ENCODE data around the gene TOMM20L. TPM values are rescaled to one million over a fixed set of nuclear protein-coding genes. Genes with fewer than 3 reads are reported as not detected.

Gene TOMM20L
- total and polyA plus RNA-seq, 4 donors: 0.90 to 1.3 TPM; not detected in 2

DNA sequence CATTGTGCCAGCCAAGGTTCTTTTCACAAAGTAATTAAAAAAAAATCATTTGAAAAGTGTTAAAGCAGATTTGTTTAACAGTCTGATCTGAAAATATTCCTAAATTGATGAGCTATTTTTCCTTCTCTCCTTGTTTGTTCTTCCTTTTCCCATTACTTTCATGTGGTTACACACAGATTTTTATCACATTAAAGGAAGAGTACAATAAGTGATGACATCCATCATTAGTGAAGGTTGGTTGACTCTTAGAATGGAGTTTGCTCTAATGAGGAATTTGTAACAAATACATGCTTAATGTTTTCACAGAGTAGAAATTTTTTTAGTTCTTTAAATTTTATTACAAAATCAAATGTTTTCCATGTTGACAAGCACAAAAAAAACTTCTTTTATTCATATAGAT is 18.9 kb upstream of the TOMM20L start:
- no peaks in the 10 kb centered on the region for H3K4me1 ChIP-seq (ENCODE audit: control insufficient read depth, insufficient read depth, low read length)
- peaks cover 24% of the 10 kb centered on the region for H3K36me3 ChIP-seq (ENCODE audit: control insufficient read depth, insufficient read depth, low read length)

GRCh38 chr14:58390830-58391229 is 4.9 kb upstream of the TOMM20L start:
- Histone ChIP-seq H3K36me3 (ENCODE audit: control insufficient read depth, insufficient read depth, low read length) (peaks cover 3% of the 10 kb centered on the region), H3K9me3 (ENCODE audit: control insufficient read depth, insufficient read depth, low read length) (no peaks in the 10 kb centered on the region), H3K4me3 (ENCODE audit: low read depth, low read length) (no peak overlapping the region), H3K4me1 (ENCODE audit: control insufficient read depth, insufficient read depth, low read length) (no peaks in the 10 kb centered on the region), H3K27ac (ENCODE audit: low read depth, low read length) (no peak overlapping the region), H3K27me3 (ENCODE audit: control insufficient read depth, insufficient read depth, low read length) (no peaks in the 10 kb centered on the region)
- DNase-seq (ENCODE audit: low read depth in 4 of 6, low spot score in 6 of 6): no peak
- no CpG with 5 or more reads among the region's 2 CpGs for WGBS (ENCODE audit: insufficient coverage)

More for the DNA sequence above, 18.9 kb upstream of the TOMM20L start:
- Histone ChIP-seq H3K27ac (ENCODE audit: low read depth, low read length) (no peak overlapping the region), H3K9me3 (ENCODE audit: control insufficient read depth, insufficient read depth, low read length) (peaks cover 4% of the 10 kb centered on the region), H3K4me3 (ENCODE audit: low read depth, low read length) (no peak overlapping the region), H3K27me3 (ENCODE audit: control insufficient read depth, insufficient read depth, low read length) (no peaks in the 10 kb centered on the region)
- DNase-seq (ENCODE audit: low read depth in 4 of 6, low spot score in 6 of 6): no peak

GRCh38 chr14:58395562-58395811 is 243 bp upstream of the TOMM20L start:
- H3K4me3 ChIP-seq (ENCODE audit: low read depth, low read length): peak overlapping the region; percentile 50
- H3K27me3 ChIP-seq (ENCODE audit: control insufficient read depth, insufficient read depth, low read length): no peaks in the 10 kb centered on the region
- H3K27ac ChIP-seq (ENCODE audit: low read depth, low read length): no peak overlapping the region
- no peaks in the 10 kb centered on the region for H3K36me3 ChIP-seq (ENCODE audit: control insufficient read depth, insufficient read depth, low read length)
- DNase-seq (ENCODE audit: low read depth in 4 of 6, low spot score in 6 of 6): no peak
- peaks cover 5% of the 10 kb centered on the region for H3K4me1 ChIP-seq (ENCODE audit: control insufficient read depth, insufficient read depth, low read length)
- 16% methylated on average over 10 of the region's 10 CpGs for WGBS (ENCODE audit: insufficient coverage)
- H3K9me3 ChIP-seq (ENCODE audit: control insufficient read depth, insufficient read depth, low read length): no peaks in the 10 kb centered on the region

DNA sequence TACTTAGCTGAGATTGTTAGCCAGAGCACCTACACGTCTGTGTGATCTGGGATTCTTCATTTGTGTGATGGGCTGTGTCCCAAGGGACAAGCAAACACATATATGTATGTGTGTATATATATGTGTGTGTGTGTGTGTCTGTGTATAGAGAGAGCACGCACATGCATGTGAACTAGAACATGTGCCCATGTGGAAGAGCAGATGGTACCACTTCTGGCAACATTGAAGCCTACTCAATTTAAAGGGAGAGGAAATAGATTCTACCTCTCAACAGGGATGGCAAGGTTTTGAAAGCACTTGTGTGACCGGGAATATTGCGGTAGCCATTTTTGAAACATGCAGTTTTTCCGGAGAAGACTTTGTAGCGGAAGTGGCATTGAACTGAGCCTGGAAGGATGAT is 1.4 kb downstream of the TOMM20L start:
- Histone ChIP-seq H3K27me3 (ENCODE audit: control insufficient read depth, insufficient read depth, low read length) (no peaks in the 10 kb centered on the region), H3K27ac (ENCODE audit: low read depth, low read length) (no peak overlapping the region), H3K9me3 (ENCODE audit: control insufficient read depth, insufficient read depth, low read length) (no peaks in the 10 kb centered on the region), H3K4me3 (ENCODE audit: low read depth, low read length) (no peak overlapping the region), H3K36me3 (ENCODE audit: control insufficient read depth, insufficient read depth, low read length) (no peaks in the 10 kb centered on the region), H3K4me1 (ENCODE audit: control insufficient read depth, insufficient read depth, low read length) (peaks cover 5% of the 10 kb centered on the region)
- 86% methylated on average over 6 of the region's 6 CpGs for WGBS (ENCODE audit: insufficient coverage)
- peak in 2 of 6 donors; percentile 30 to 90 for DNase-seq (ENCODE audit: low read depth in 4 of 6, low spot score in 6 of 6)

- Histone ChIP-seq H3K27me3 (ENCODE audit: control insufficient read depth, insufficient read depth, low read length) (no peaks in the 10 kb centered on the region), H3K9me3 (ENCODE audit: control insufficient read depth, insufficient read depth, low read length) (no peaks in the 10 kb centered on the region)
- no peak for DNase-seq (ENCODE audit: low read depth in 4 of 6, low spot score in 6 of 6)
These were observed 2.8 kb downstream of the TOMM20L start for GRCh38 chr14:58398495-58398894.

DNA sequence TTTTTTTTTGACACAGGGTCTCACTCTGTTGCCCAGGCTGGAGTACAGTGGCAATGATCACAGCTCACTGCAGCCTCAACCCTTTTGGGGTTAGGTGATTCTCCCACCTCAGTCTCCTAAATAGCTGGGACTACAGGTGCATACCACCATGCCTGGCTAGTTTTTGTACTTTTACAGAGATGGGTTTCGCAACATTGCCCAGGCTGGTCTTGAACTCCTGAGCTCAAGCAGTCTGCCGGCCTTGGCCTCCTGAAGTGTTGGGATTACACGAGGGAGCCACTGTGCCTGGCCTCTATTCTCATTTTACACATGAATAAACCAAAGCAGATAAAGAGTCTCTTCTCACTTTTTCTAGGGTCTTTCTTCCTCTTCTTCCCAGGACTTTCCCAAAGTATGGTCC is 3.2 kb downstream of the TOMM20L start:
- no peak overlapping the region for H3K27ac ChIP-seq (ENCODE audit: low read depth, low read length)
- DNase-seq (ENCODE audit: low read depth in 4 of 6, low spot score in 6 of 6): no peak
- H3K4me3 ChIP-seq (ENCODE audit: low read depth, low read length): no peak overlapping the region
- no peaks in the 10 kb centered on the region for H3K27me3 ChIP-seq (ENCODE audit: control insufficient read depth, insufficient read depth, low read length)
- WGBS (ENCODE audit: insufficient coverage): 88% methylated on average over 3 of the region's 3 CpGs
- peaks cover 5% of the 10 kb centered on the region for H3K4me1 ChIP-seq (ENCODE audit: control insufficient read depth, insufficient read depth, low read length)
- no peaks in the 10 kb centered on the region for H3K9me3 ChIP-seq (ENCODE audit: control insufficient read depth, insufficient read depth, low read length)
- no peaks in the 10 kb centered on the region for H3K36me3 ChIP-seq (ENCODE audit: control insufficient read depth, insufficient read depth, low read length)

More at GRCh38 chr14:58398495-58398894, 2.8 kb downstream of the TOMM20L start:
- no peak overlapping the region for H3K27ac ChIP-seq (ENCODE audit: low read depth, low read length)
- H3K36me3 ChIP-seq (ENCODE audit: control insufficient read depth, insufficient read depth, low read length): no peaks in the 10 kb centered on the region
- H3K4me1 ChIP-seq (ENCODE audit: control insufficient read depth, insufficient read depth, low read length): peaks cover 5% of the 10 kb centered on the region
- H3K4me3 ChIP-seq (ENCODE audit: low read depth, low read length): no peak overlapping the region

DNA sequence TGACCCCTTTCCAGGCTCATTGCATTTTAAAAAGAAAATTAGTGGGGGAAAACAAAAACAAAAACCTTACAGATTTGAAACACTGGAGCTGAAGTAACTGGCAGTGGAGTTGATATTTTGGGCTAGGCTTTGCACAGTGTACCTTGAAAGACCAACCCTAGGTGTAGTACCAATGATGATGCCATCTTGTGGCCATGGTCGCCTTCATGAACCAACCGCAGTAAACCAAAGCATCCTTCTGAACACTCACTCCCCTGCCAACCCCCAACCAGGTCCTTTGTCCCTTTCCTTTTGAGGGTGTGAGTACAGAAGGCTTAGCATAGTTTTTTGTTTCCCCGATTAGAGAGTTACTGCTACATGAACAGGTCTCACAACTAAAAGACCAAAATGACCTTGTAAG is 5.9 kb downstream of the TOMM20L start:
- no peak for DNase-seq (ENCODE audit: low read depth in 4 of 6, low spot score in 6 of 6)
- H3K36me3 ChIP-seq (ENCODE audit: control insufficient read depth, insufficient read depth, low read length): no peaks in the 10 kb centered on the region
- no peaks in the 10 kb centered on the region for H3K27me3 ChIP-seq (ENCODE audit: control insufficient read depth, insufficient read depth, low read length)
- H3K27ac ChIP-seq (ENCODE audit: low read depth, low read length): no peak overlapping the region
- no CpG with 5 or more reads among the region's 3 CpGs for WGBS (ENCODE audit: insufficient coverage)
- no peaks in the 10 kb centered on the region for H3K9me3 ChIP-seq (ENCODE audit: control insufficient read depth, insufficient read depth, low read length)
- no peaks in the 10 kb centered on the region for H3K4me1 ChIP-seq (ENCODE audit: control insufficient read depth, insufficient read depth, low read length)
- H3K4me3 ChIP-seq (ENCODE audit: low read depth, low read length): no peak overlapping the region

GRCh38 chr14:58408681-58409215 is 13.0 kb downstream of the TOMM20L start:
- H3K4me3 ChIP-seq (ENCODE audit: low read depth, low read length): no peak overlapping the region
- peak in 2 of 6 donors; percentile 28 to 64 for DNase-seq (ENCODE audit: low read depth in 4 of 6, low spot score in 6 of 6)
- WGBS (ENCODE audit: insufficient coverage): no CpG with 5 or more reads among the region's 3 CpGs
- peaks cover 29% of the 10 kb centered on the region for H3K36me3 ChIP-seq (ENCODE audit: control insufficient read depth, insufficient read depth, low read length)
- H3K27me3 ChIP-seq (ENCODE audit: control insufficient read depth, insufficient read depth, low read length): no peaks in the 10 kb centered on the region
- no peaks in the 10 kb centered on the region for H3K9me3 ChIP-seq (ENCODE audit: control insufficient read depth, insufficient read depth, low read length)
- no peak overlapping the region for H3K27ac ChIP-seq (ENCODE audit: low read depth, low read length)
- H3K4me1 ChIP-seq (ENCODE audit: control insufficient read depth, insufficient read depth, low read length): peaks cover 6% of the 10 kb centered on the region

DNA sequence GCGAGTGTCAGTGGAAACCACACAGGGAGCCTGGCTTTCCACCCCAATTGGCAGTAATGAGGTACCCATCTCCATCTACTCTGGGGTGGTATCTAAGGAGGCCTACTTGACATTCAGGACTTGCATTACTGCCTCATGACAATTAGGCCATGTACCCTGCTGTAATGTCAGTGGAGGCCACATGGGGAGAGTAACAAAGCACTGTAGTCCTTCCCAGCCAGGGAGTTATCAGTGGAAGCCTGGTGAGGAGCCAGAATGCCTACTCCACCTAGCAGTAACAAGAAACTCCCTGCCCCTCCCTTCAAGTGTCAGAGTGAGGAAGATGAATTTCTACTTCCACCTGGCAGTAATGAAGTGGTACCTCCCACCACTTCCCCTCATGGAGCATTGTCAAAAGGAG is 19.1 kb downstream of the TOMM20L start:
- Histone ChIP-seq H3K9me3 (ENCODE audit: control insufficient read depth, insufficient read depth, low read length) (no peaks in the 10 kb centered on the region), H3K36me3 (ENCODE audit: control insufficient read depth, insufficient read depth, low read length) (peaks cover 39% of the 10 kb centered on the region), H3K27me3 (ENCODE audit: control insufficient read depth, insufficient read depth, low read length) (no peaks in the 10 kb centered on the region), H3K4me3 (ENCODE audit: low read depth, low read length) (no peak overlapping the region), H3K4me1 (ENCODE audit: control insufficient read depth, insufficient read depth, low read length) (peaks cover 4% of the 10 kb centered on the region), H3K27ac (ENCODE audit: low read depth, low read length) (no peak overlapping the region)
- no peak for DNase-seq (ENCODE audit: low read depth in 4 of 6, low spot score in 6 of 6)
- no CpG with 5 or more reads among the region's 1 CpG for WGBS (ENCODE audit: insufficient coverage)

DNA sequence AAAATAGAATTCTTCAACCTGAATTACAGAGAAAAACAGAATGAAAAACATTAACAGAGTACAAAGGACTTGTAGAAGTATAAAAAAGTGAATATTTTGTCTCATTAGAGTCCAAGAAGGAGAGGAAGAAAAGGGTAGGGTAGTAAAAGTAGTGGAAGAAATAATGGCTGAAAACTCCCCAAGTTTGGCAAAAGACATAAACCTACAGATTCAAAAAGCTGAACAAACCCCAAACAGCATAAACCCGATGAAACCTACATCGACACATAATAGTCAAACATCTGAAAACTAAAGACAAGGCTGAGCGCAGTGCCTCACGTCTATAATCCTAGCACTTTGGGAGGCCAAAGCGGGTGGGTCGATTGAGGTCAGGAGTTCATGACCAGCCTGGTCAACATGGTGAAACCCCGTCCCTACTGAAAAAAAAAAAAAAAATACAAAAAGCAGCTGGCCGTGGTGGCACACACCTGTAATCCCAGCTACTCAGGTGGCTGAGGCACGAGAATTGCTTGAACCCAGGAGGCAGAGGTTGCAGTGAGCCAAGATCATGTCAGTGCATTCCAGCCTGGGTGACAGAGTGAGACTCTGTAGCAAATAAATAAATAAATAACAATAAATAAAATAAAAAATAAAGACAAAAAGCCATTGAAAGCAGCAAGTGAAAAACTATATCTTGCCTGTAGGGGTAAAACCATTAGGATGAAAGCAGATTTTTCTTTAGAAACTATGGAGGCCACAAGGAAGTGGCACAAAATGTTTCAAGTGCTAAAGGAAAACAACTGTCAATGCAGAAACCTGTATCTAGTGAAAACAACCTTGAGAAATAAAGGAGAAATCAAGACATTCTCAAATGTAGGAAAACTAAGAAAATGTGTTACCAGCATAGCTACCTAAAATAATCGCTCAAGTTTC is 20.2 kb downstream of the TOMM20L start:
- peaks cover 41% of the 10 kb centered on the region for H3K36me3 ChIP-seq (ENCODE audit: control insufficient read depth, insufficient read depth, low read length)
- no peaks in the 10 kb centered on the region for H3K9me3 ChIP-seq (ENCODE audit: control insufficient read depth, insufficient read depth, low read length)
- WGBS (ENCODE audit: insufficient coverage): 100% methylated on average over 7 of the region's 10 CpGs

More for the DNA sequence above, 20.2 kb downstream of the TOMM20L start:
- no peak overlapping the region for H3K4me3 ChIP-seq (ENCODE audit: low read depth, low read length)
- no peak for DNase-seq (ENCODE audit: low read depth in 4 of 6, low spot score in 6 of 6)
- H3K27me3 ChIP-seq (ENCODE audit: control insufficient read depth, insufficient read depth, low read length): no peaks in the 10 kb centered on the region
- H3K4me1 ChIP-seq (ENCODE audit: control insufficient read depth, insufficient read depth, low read length): no peaks in the 10 kb centered on the region
- no peak overlapping the region for H3K27ac ChIP-seq (ENCODE audit: low read depth, low read length)

Measured in spinal cord (tissue), 10 donors.